ENCODE data around the gene DAPK1.

DAPK1 gene

DNA sequence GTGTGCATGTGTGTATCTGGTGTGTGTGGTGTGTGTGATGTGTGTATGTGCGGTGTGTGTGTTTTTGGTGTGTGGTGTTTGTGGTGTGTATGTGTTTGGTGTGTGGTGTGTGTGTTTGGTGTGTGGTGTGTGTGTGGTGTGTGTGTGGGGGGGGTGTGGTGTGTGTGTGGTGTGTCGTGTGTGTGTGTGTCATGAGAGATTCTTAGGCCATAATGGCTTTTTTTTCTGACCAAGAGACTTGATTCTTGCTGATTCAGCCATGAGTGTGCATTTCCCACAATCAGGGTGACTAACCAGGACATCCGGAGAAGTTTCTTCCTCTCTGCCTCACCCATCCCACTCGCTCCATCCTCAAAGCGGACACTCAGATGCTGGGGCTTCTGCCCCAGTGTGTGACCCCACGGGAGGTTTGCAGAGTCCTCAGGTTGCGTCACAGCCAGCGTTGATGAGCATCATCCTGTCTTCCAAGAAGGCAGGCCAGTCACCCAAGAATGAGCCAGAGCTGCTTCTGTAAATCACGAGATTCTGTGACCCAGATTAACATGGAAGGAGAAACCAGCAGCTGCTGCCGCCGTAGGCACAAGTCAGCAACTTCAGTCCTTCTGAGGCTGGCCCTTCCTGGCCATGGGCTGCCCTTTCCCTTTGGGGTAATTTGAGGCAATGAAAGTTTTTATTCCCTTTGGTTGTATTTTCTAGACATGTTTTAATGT, 215.8 kb downstream of the DAPK1 start (continued):
- no peak for TF ChIP-seq ZNF664 (tag by site-specific recombination; IDR thresholded peaks at IDR 0.05)
- no peak for TF ChIP-seq ZNF37A (tag by site-specific recombination; IDR thresholded peaks at IDR 0.05)
- no peak for TF ChIP-seq ZBTB21 (tag by site-specific recombination; IDR thresholded peaks at IDR 0.05)
- no peak for TF ChIP-seq ZNF155 (tag by site-specific recombination; IDR thresholded peaks at IDR 0.05)
- peak; percentile 57; the same call in 1 of the 2 replicates for TF ChIP-seq ZSCAN23 (tag by site-specific recombination; IDR thresholded peaks at IDR 0.05)
- TF ChIP-seq GFI1B (tag by site-specific recombination; IDR thresholded peaks at IDR 0.05) = no peak
- peak; percentile 29; the same call in 1 of the 2 replicates for TF ChIP-seq ZNF133 (tag by site-specific recombination; IDR thresholded peaks at IDR 0.05)
- TF ChIP-seq ZBTB8A (tag by site-specific recombination; IDR thresholded peaks at IDR 0.05) = no peak
- no peak for TF ChIP-seq ZNF792 (tag by site-specific recombination; IDR thresholded peaks at IDR 0.05)
- TF ChIP-seq ZNF624 (tag by site-specific recombination; IDR thresholded peaks at IDR 0.05) = no peak
- no peak for TF ChIP-seq ZNF555 (tag by site-specific recombination; conservative IDR thresholded peaks at IDR 0.05)
- TF ChIP-seq ZNF660 (tag by site-specific recombination; IDR thresholded peaks at IDR 0.05) = no peak

GRCh38 chr9:87713988-87714330, 216.3 kb downstream of the DAPK1 start:
- no peak overlapping the region for H3K4me3 ChIP-seq (ENCODE audit: low read depth, low read length)
- ChIA-PET CTCF (interaction anchor here (1.0 kb wide), 1 partner anchor 29 kb away, joined by 4 read pairs; no protein-coding TSS in a partner anchor), POLR2A (no interaction called here)

GRCh38 chr9:87714819-87715218, 217.2 kb downstream of the DAPK1 start:
- Histone ChIP-seq H3K27ac (ENCODE audit: extremely low read depth, low read depth, low read length) (no peak overlapping the region), H3K4me3 (ENCODE audit: low read depth, low read length) (no peak overlapping the region), H3K9me3 (ENCODE audit: control insufficient read depth, insufficient read depth, low read depth, low read length) (no peaks in the 10 kb centered on the region), H3K36me3 (ENCODE audit: control insufficient read depth in 2 of 2, insufficient read depth in 1 of 2, low read length in 2 of 2) (no peaks in the 10 kb centered on the region), H3K4me1 (ENCODE audit: control insufficient read depth, insufficient read depth, low read length) (no peaks in the 10 kb centered on the region)
- ChIA-PET CTCF (interaction anchor here (1.0 to 1.4 kb wide), 2 partner anchors 12 to 30 kb away, joined by 4 to 7 read pairs; partner anchors contain the start of gene CTSL), POLR2A (interaction anchor here (0.6 kb wide), 1 partner anchor 66 kb away, joined by 3 read pairs; no protein-coding TSS in a partner anchor)
- TF ChIP-seq ZNF19 (tag by site-specific recombination; IDR thresholded peaks at IDR 0.05; ENCODE audit: low read depth) = no peak
- peak; percentile 58 for TF ChIP-seq SCRT2 (tag by site-specific recombination; IDR thresholded peaks at IDR 0.05)
- no peak for TF ChIP-seq ZNF549 (tag by site-specific recombination; IDR thresholded peaks at IDR 0.05)
- TF ChIP-seq ZNF223 (tag by site-specific recombination; IDR thresholded peaks at IDR 0.05) = no peak
- no peak for TF ChIP-seq ZNF555 (tag by site-specific recombination; conservative IDR thresholded peaks at IDR 0.05)
- no peak for TF ChIP-seq ZNF24 (tag by site-specific recombination; IDR thresholded peaks at IDR 0.05)
- TF ChIP-seq ZIC2 (tag by site-specific recombination; IDR thresholded peaks at IDR 0.05) = peak; percentile 69
- TF ChIP-seq PRDM6 (tag by site-specific recombination; IDR thresholded peaks at IDR 0.05) = no peak
- TF ChIP-seq PBX3 (CRISPR knock-in tag; IDR thresholded peaks at IDR 0.05) = no peak
- TF ChIP-seq ZNF561 (tag by site-specific recombination; IDR thresholded peaks at IDR 0.05; ENCODE audit: borderline replicate concordance) = no peak
- TF ChIP-seq ZNF37A (tag by site-specific recombination; IDR thresholded peaks at IDR 0.05) = no peak
- TF ChIP-seq ZBTB44 (tag by site-specific recombination; IDR thresholded peaks at IDR 0.05) = 0 out of 2 replicates have a peak, but pooled peaks have one; percentile 10
- TF ChIP-seq ZBTB6 (tag by site-specific recombination; IDR thresholded peaks at IDR 0.05) = 0 out of 2 replicates have a peak, but pooled peaks have one; percentile 39

More at GRCh38 chr9:87713988-87714330, 216.3 kb downstream of the DAPK1 start:
- no peak for TF ChIP-seq ZNF157 (tag by site-specific recombination; IDR thresholded peaks at IDR 0.05)
- TF ChIP-seq PRDM6 (tag by site-specific recombination; IDR thresholded peaks at IDR 0.05) = peak; percentile 32; the same call in 1 of the 2 replicates
- H3K9me3 ChIP-seq (ENCODE audit: control insufficient read depth, insufficient read depth, low read depth, low read length) = no peaks in the 10 kb centered on the region
- no peaks in the 10 kb centered on the region for H3K36me3 ChIP-seq (ENCODE audit: control insufficient read depth in 2 of 2, insufficient read depth in 1 of 2, low read length in 2 of 2)
- H3K27ac ChIP-seq (ENCODE audit: extremely low read depth, low read depth, low read length) = no peak overlapping the region
- no peaks in the 10 kb centered on the region for H3K4me1 ChIP-seq (ENCODE audit: control insufficient read depth, insufficient read depth, low read length)
